Transverse colon (tissue), 3 donors: ENCODE results near the gene SLC1A3.

ENCODE experiments used
- CTCF ChIP-seq, 5 experiments: fragments of 200-600 bp in 3 of 5; fragments of 450-650 bp in 2 of 5; sonication (generic) in 3 of 5; IDR thresholded peaks; 1 replicate in 2 of 5; 2 replicates in 3 of 5; pipeline ENCODE4 v1.5.1; 2016 to 2017; ENCODE audit warnings: antibody characterized with exemption in 5 of 5, inconsistent platforms in 3 of 5, mild to moderate bottlenecking in 2 of 5, moderate library complexity in 1 of 5
- POLR2A ChIP-seq: fragments of 450-650 bp; IDR thresholded peaks from one replicate; pipeline ENCODE4 v1.6.1; 2016; ENCODE audit warnings: antibody characterized with exemption, mild to moderate bottlenecking, moderate library complexity

- no peak for TF ChIP-seq CTCF (IDR thresholded peaks at IDR 0.05)
- TF ChIP-seq POLR2A = no peak
Measured at GRCh38 chr5:36669015-36669651, 62.7 kb downstream of the SLC1A3 start.
